SKM-1 (cell line): ENCODE measurements around the gene SEMA6D.

Experiments
- DNase-seq: peaks from one replicate; lab custom pipeline; 2025; ENCODE audit not compliant: unreplicated experiment; lab: John Stamatoyannopoulos, UW

SEMA6D gene

GRCh38 chr15:47717036-47717612 lies at the start of gene SEMA6D:
Gene SEMA6D, plus strand, starts transcription at chr15:47717505. Its CDS starts 42,294 bp downstream, at chr15:47759799.
- DNase-seq, result no peak

DNA sequence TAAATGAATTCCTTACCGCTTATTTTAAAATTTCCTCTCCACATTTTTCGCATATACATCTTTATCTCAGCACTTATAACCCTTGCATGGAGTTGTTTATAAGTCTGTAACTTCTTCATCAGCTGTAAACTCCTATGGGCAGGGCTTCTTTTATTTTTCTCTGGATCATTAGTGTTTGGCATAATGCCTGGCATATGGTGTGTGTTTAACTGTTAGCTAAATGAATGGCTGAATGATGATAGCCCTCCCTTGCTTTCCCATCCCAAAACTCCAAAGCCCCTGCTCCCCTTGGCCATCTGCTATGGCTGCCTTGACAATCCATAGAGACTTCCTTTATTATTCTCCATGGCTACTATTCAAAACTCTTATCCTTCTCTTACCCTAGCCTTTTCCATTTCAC lies 48.1 kb upstream of the SEMA6D start:
- DNase-seq, result no peak

- DNase-seq, result no peak
Measured at GRCh38 chr15:47670365-47670764, 46.9 kb upstream of the SEMA6D start.

GRCh38 chr15:47673232-47673761 lies 44.0 kb upstream of the SEMA6D start:
- no peak for DNase-seq

GRCh38 chr15:47674586-47675232 lies 42.6 kb upstream of the SEMA6D start:
- no peak for DNase-seq

DNA sequence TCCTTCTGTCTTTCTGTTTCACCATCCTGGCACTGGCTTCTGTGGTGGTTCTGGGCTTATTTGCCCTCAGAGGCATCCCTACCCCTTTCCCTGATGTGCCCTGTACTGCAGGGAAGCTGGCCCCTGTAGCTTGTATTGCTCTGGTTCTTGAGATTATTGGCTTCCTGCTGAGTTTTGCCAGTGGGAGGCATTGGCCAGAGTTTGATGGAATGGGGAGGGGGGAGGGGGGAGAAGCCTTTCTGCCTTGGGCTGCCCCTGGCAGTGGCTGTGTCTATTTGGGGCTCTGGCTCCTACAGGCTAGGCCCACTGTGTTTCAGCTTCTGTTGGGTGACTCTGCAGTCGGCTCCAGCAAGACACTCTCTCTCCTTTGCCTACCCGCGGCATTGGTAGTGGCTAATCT lies 41.6 kb upstream of the SEMA6D start:
- DNase-seq, result no peak

- DNase-seq, result no peak
Measured at GRCh38 chr15:47678040-47678439, 39.3 kb upstream of the SEMA6D start.

DNA sequence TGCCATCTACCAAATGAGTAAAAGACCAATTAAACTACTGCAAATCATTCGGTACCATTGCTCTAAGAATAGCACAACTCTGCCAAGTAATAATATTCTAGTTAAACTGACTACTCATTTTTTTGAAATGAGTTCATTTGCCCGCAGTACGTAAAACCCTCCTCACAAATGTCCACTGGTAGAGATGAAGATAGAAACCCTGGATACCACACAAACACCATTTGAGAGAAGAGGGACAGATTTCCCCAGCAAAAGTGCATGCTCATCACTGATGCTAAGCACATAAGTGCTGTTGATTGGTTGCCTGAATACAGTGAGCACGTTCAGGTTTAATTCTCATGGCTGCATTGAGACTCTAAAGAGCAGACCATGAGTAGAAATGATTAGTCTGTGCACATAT lies 34.6 kb upstream of the SEMA6D start:
- no peak for DNase-seq

DNA sequence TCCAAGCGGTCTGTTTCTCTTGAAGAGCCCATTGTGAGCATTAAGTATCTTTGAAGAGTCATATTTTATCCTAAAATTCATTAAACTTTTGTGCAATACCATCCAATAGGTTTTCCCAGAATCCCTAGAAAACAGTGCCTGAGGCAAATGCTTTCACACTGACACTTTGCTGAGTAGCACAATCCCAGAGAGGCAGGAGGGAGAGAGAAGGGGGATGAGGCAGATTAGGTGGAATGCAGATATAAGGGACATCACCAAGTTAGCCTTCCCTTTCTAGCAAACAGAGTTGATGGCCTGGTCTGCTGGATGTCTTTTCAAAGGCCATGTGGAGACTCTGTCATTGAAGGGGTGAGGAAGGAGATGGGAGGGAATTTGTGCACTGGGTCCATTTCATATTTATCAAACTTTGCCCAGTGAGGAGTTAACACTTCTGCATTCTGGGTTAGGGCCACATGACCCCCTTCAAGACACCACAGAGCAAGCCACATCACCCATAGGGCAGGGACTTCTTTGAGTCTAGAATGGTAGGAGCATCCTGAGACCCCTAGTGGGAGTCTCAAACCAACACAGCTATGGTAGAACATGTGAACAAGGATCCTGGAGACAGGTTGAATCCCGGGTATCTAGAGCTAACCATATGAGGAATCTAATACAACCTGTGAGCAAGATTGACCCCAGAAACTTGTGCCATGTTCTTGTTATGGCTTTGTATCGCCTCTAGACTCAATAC lies 32.0 kb upstream of the SEMA6D start:
- no peak for DNase-seq

- no peak for DNase-seq
Measured at GRCh38 chr15:47688573-47689086, 28.7 kb upstream of the SEMA6D start.

- no peak for DNase-seq
Measured at GRCh38 chr15:47689660-47690059, 27.6 kb upstream of the SEMA6D start.

DNA sequence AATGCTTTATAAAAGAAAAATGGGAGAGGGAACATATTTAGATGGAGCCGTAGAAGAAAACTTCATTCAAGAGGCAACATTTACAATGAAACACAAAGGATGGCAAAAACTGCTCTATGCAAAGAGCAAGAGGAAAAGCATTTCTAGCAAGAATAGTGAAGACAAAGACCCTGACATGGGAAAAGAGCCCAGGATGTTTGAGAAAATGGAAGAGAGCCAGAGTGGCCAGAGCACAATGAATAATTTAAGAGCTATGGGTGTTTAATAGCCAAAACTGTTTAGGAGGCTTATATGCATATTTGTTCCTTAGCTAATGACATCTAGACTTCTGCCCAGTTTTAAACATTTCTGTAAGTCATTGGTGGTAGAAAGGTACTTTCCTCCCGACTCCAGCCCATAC lies 25.4 kb upstream of the SEMA6D start:
- DNase-seq, result no peak

DNA sequence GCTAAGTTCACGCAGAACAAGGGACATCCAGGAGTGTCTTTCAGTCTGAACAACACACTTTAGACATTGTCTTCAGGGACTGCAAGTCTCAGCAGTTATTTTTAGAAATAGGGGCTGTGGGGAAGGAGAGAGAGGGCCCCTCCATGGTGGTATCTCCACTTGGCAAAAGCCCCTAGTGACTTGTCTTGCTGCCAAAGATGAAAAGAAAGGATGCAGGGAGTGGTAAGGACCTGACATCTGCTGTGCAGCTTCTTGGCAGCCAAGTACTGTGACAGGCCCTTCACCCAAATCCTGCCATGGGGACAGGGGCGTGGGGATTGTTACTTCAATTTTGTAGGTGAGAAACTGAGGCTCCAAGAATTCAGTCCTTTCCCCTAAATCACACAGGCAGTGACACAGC lies 21.0 kb upstream of the SEMA6D start:
- DNase-seq, result no peak

GRCh38 chr15:47705281-47705997 lies 11.9 kb upstream of the SEMA6D start:
- DNase-seq, result no peak

DNA sequence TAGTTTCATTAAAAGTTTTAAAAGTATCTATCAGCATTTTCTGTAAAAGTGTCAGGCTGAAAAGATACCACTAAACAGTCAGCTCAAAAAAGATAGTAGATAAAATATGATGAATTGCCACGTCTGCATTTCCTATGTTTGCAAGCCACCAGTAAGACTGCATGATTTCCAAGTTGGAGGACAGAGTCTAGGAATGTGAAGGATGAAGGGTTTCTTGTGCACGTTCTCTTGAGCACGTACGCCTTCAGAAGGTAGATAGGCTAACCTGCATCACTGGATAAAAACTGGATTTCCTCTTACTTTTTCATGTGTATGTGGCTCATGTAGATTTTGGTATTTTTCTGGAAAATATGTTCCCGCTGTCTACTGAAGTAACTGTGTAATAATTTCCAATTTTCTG lies 9.9 kb upstream of the SEMA6D start:
- DNase-seq, result no peak

GRCh38 chr15:47708161-47708980 lies 8.9 kb upstream of the SEMA6D start:
- no peak for DNase-seq

DNA sequence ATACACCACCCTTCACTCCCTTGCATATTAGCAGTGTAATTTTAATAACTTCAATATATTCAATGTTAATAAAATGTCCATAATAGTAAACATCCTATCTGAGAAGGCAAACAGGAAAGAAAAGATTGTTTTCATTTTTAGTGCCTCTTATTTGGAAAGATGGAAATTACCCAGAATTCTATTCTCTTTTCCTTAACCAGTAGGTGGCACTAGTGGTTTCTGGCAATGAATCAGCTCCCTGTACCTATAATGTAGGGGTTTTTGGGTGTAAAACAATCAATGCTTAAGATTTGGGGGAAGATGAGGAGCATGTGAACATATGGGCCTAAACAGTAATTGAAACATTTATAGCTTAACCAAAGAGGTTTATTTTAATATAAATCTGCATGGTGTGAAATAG lies 5.7 kb upstream of the SEMA6D start:
- no peak for DNase-seq

DNA sequence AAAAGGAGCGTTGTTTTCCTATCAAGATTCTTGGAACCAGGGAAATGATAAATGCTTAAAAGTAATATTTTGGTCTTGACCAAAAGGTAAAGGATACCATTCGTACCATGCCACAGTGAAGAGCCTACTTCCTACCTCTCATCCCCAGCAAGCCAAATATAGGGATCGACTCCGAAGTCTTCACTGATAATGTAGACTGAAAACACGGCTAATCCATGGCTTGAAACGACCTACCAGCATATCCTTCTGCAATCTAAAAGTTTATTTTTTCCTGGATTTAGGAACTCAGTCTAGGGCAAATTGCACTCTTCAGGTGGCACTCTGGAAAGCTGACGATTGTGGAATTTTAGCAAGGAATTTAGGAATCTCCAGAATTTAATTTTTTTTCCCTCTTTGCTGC lies 1.9 kb upstream of the SEMA6D start:
- no peak for DNase-seq

GRCh38 chr15:47715856-47716445 lies 1.4 kb upstream of the SEMA6D start:
- no peak for DNase-seq

DNA sequence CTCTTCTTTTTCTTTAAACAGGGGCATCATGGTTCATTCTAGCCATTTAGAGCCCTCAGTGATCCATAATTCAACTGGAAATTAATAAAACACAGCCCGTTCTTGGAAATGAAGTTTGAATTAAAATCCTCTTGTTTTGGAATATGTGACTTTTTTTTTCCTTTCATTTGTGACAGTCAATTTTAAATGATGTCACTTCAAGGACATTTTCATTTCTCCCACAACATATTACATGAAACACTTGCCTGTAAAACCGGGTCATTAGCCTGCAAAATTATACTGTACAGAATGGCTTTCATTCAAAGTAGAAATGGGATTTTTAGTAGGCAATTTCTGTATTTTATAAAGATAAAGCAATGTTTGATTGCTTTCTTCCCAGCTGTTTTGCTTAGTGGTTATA lies 789 bp upstream of the SEMA6D start:
- DNase-seq, result no peak
